H1 (cell line): ENCODE data around the gene CCDC178.

Experiments
- ATF3 ChIP-seq: IDR thresholded peaks from 2 replicates; pipeline ENCODE4 v1.6.1; 2011; ENCODE audit warnings: low read depth, mild to moderate bottlenecking, low read length; ENCODE audit not compliant: insufficient read depth
- CEBPB ChIP-seq: IDR thresholded peaks from 2 replicates; pipeline ENCODE4 v1.6.1; 2012; ENCODE audit warnings: low read depth, low read length
- CTCF ChIP-seq, 3 experiments: IDR thresholded peaks; 1 replicate in 2 of 3; 2 replicates in 1 of 3; pipeline versions ENCODE4 v1.5.1 to v1.6.1; 2011; ENCODE audit warnings: low read length in 3 of 3, mild to moderate bottlenecking in 3 of 3, inconsistent platforms in 2 of 3, low read depth in 1 of 3, moderate library complexity in 1 of 3; ENCODE audit not compliant: insufficient read depth in 1 of 3; ENCODE audit errors: control extremely low read depth in 1 of 3
- MAX ChIP-seq: IDR thresholded peaks from 2 replicates; pipeline ENCODE4 v1.6.1; 2012; ENCODE audit warnings: inconsistent platforms
- POLR2A ChIP-seq, 2 experiments: IDR thresholded peaks; 1 replicate in 1 of 2; 2 replicates in 1 of 2; pipeline ENCODE4 v1.6.1; 2011; ENCODE audit warnings: low read depth in 2 of 2, low read length in 2 of 2, mild to moderate bottlenecking in 2 of 2; ENCODE audit errors: control extremely low read depth in 1 of 2
- SAP30 ChIP-seq: fragments of 300-600 bp; sonication (generic); IDR thresholded peaks from 2 replicates; pipeline ENCODE4 v1.7.1; 2012; ENCODE audit warnings: low read length, moderate library complexity, mild to moderate bottlenecking, inconsistent platforms; ENCODE audit not compliant: insufficient read depth, insufficient replicate concordance
- SIN3A ChIP-seq, 2 experiments: IDR thresholded peaks in 1 of 2; conservative IDR thresholded peaks in 1 of 2; 2 replicates each; pipeline ENCODE4 v1.6.1; 2011 to 2012; ENCODE audit warnings: low read length in 2 of 2, improper control_type of control experiment in 1 of 2, low read depth in 1 of 2, mild to moderate bottlenecking in 1 of 2
- SP1 ChIP-seq: IDR thresholded peaks from 2 replicates; pipeline ENCODE4 v1.6.1; 2011; ENCODE audit warnings: low read depth, low read length

GRCh38 chr18:33282142-33282541 lies 158.4 kb downstream of the CCDC178 start:
- TF ChIP-seq POLR2A (IDR thresholded peaks at IDR 0.05; ENCODE audit: control extremely low read depth in 1 of 2, low read depth in 2 of 2, low read length in 2 of 2) (no peak), CTCF (IDR thresholded peaks at IDR 0.05; ENCODE audit: control extremely low read depth in 1 of 3, insufficient read depth in 1 of 3, low read depth in 1 of 3, low read length in 3 of 3) (no peak), ATF3 (no peak), SAP30 (no peak), MAX (no peak), CEBPB (no peak), SP1 (no peak), SIN3A (conservative IDR thresholded peaks at IDR 0.05 in 1 of 2, IDR thresholded peaks at IDR 0.05 in 1 of 2; ENCODE audit: low read depth in 1 of 2, low read length in 2 of 2) (no peak)
